HepG2 (cell line): Measurements from ENCODE around the gene ZNF548. TPM values are rescaled to one million over a fixed set of nuclear protein-coding genes. Genes with fewer than 3 reads are reported as not detected.

Experiments used
- ATAC-seq: fragments of 200-7000 bp; cut with Tn5 transposase; 3 replicates; pipeline ENCODE4 v1.9.1; 2020; ENCODE audit warnings: mild to moderate bottlenecking, moderate library complexity
- Bru-seq: library from RNA; stranded (reverse); fragments of 400-500 nt; gene quantifications from one replicate; lab custom pipeline; 2021; lab: Mats Ljungman, UMichigan
- BruChase-seq, 2 experiments: library from RNA; stranded (reverse); fragments of 400-500 nt; gene quantifications; one replicate each; lab custom pipeline; 2021; lab: Mats Ljungman, UMichigan
- BruUV-seq: library from RNA; stranded (reverse); fragments of 400-500 nt; replicated peaks from 2 replicates; lab custom pipeline; 2021; lab: Mats Ljungman, UMichigan
- CTCF ChIA-PET: fragments of 300-600 bp; formaldehyde crosslinking; extraction: SDS; loops from one replicate; lab custom pipeline; 2021; ENCODE audit warnings: low total read pairs, inconsistent platforms, low intra/inter-chr PET ratio; lab: Yijun Ruan, JAX
- POLR2A ChIA-PET: fragments of 350-600 bp; sonication (Branson Sonifier 250); formaldehyde crosslinking; loops from one replicate; lab custom pipeline; 2020; ENCODE audit warnings: antibody characterized with exemption, inconsistent platforms; lab: Yijun Ruan, JAX
- DNase-seq: peaks from one replicate; pipeline ENCODE4 v3.0.0-alpha.2; 2015; ENCODE audit warnings: low spot score
- FAIRE-seq: peaks from 3 replicates; lab custom pipeline; 2011; peaks lifted over from hg19 to GRCh38; lab: Jason Lieb, UNC
- H2AFZ ChIP-seq: one replicate; pipeline ENCODE4 v1.6.1; 2011; ENCODE audit warnings: low read length, inconsistent platforms
- H3K27ac ChIP-seq: fragments of 300-600 bp; 3 replicates; pipeline ENCODE4 v1.8.0; 2011; ENCODE audit warnings: mixed run types, mild to moderate bottlenecking, mixed read lengths, low read length, inconsistent platforms; ENCODE audit not compliant: insufficient read depth; ENCODE audit errors: extremely low read length
- H3K27me3 ChIP-seq, 2 experiments: fragments of 200-600 bp in 1 of 2; 2 replicates in 1 of 2; 3 replicates in 1 of 2; pipeline versions ENCODE4 v1.6.0 to v1.8.0; 2011; ENCODE audit warnings: low read length in 2 of 2, mild to moderate bottlenecking in 2 of 2, moderate library complexity in 2 of 2, inconsistent platforms in 1 of 2; ENCODE audit not compliant: insufficient read depth in 2 of 2, control insufficient read depth in 1 of 2
- H3K36me3 ChIP-seq, 2 experiments: fragments of 200-600 bp in 1 of 2; replicated peaks in 1 of 2; 2 replicates in 1 of 2; 3 replicates in 1 of 2; pipeline versions ENCODE4 v1.5.1 to v1.8.0; 2011; ENCODE audit warnings: low read length in 2 of 2, inconsistent platforms in 1 of 2; ENCODE audit not compliant: insufficient read depth in 2 of 2, control insufficient read depth in 1 of 2
- H3K4me1 ChIP-seq: 2 replicates; pipeline ENCODE4 v1.5.1; 2012; ENCODE audit warnings: low read length, inconsistent platforms; ENCODE audit not compliant: insufficient read depth
- H3K4me2 ChIP-seq: 2 replicates; pipeline ENCODE4 v1.6.0; 2011; ENCODE audit warnings: low read depth, low read length, inconsistent platforms
- H3K4me3 ChIP-seq, 3 experiments: fragments of 200-600 bp in 1 of 3; sonication (generic), shearing (Covaris generic) in 1 of 3; replicated peaks in 1 of 3; 2 replicates each; pipeline ENCODE4 v1.5.1; 2011 to 2016; ENCODE audit warnings: low read length in 3 of 3, inconsistent platforms in 2 of 3, low read depth in 2 of 3, mild to moderate bottlenecking in 2 of 3, control low read depth in 1 of 3, mixed read lengths in 1 of 3; ENCODE audit not compliant: insufficient read depth in 1 of 3
- H3K79me2 ChIP-seq: one replicate; pipeline ENCODE4 v1.6.1; 2011; ENCODE audit warnings: low read length, inconsistent platforms; ENCODE audit not compliant: insufficient read depth
- H3K9ac ChIP-seq: 2 replicates; pipeline ENCODE4 v1.6.0; 2011; ENCODE audit warnings: mild to moderate bottlenecking, low read depth, low read length, inconsistent platforms; ENCODE audit not compliant: insufficient read depth
- H3K9me3 ChIP-seq: 2 replicates; pipeline ENCODE4 v1.5.1; 2012; ENCODE audit warnings: mild to moderate bottlenecking, low read length
- H4K20me1 ChIP-seq: 2 replicates; pipeline ENCODE4 v1.6.0; 2011; ENCODE audit warnings: inconsistent platforms, mild to moderate bottlenecking, low read length, moderate library complexity; ENCODE audit not compliant: insufficient read depth
- DR1 ChIP-seq: sonication (generic); formaldehyde crosslinking; IDR thresholded peaks from 2 replicates; pipeline ENCODE4 v1.8.0; 2021; ENCODE audit warnings: mild to moderate bottlenecking, missing genetic modification reagents, inconsistent platforms
- GABPA ChIP-seq, 2 experiments: IDR thresholded peaks; 2 replicates each; pipeline ENCODE4 v1.6.1; 2011 to 2016; ENCODE audit warnings: low read depth in 2 of 2, low read length in 1 of 2, missing biosample characterization in 1 of 2, missing genetic modification characterization in 1 of 2
- IKZF4 ChIP-seq: sonication (generic); formaldehyde crosslinking; IDR thresholded peaks from 2 replicates; pipeline ENCODE4 v1.5.1; 2020; ENCODE audit warnings: borderline replicate concordance, mild to moderate bottlenecking, low read depth, missing genetic modification reagents; ENCODE audit errors: not compliant biosample characterization
- MAX ChIP-seq: IDR thresholded peaks from 2 replicates; pipeline ENCODE4 v1.6.1; 2012; ENCODE audit warnings: inconsistent platforms
- MNT ChIP-seq: fragments of 450-650 bp; IDR thresholded peaks from 2 replicates; pipeline ENCODE4 v1.6.1; 2016
- ZFP37 ChIP-seq: sonication (generic); formaldehyde crosslinking; IDR thresholded peaks from 2 replicates; pipeline ENCODE4 v1.4.0; 2020; ENCODE audit warnings: missing genetic modification reagents, borderline replicate concordance
- ZNF687 ChIP-seq: sonication (generic); formaldehyde crosslinking; IDR thresholded peaks from 2 replicates; pipeline ENCODE4 v1.5.1; 2020; ENCODE audit warnings: mild to moderate bottlenecking, missing genetic modification reagents, moderate library complexity
- WGBS: methylation state at CpG from one replicate; pipeline ENCODE4 v1.1.6; 2017; ENCODE audit warnings: low lambda C conversion rate; 5-methylcytosine and 5-hydroxymethylcytosine counted together
- in situ Hi-C: cut with HindIII; loops from 2 replicates; pipeline ENCODE4 v1.10.0; 2017; ENCODE audit warnings: low pct_unique_long_range_greater_than_20kb; ENCODE audit not compliant: extremely low pct_ligation_motif_present
- intact Hi-C: fragments of 100-400 bp; cut with micrococcal nuclease; formaldehyde crosslinking; loops from one replicate; pipeline ENCODE4 v1.10.0; 2022; ENCODE audit not compliant: unreplicated experiment
- long read RNA-seq, 2 experiments: library from RNA in 1 of 2; library from polyadenylated mRNA in 1 of 2; stranded (forward) in 1 of 2; unstranded in 1 of 2; transcript quantifications; one replicate each; pipeline ENCODE4 v2.0.0, GENCODE V29; 2019 to 2022
- polyA minus RNA-seq, 3 experiments: library from RNA; depleted of rRNA, polyadenylated mRNA; stranded (reverse); fragments of >200 nt; gene quantifications; 2 replicates each; pipeline ENCODE4 v1.2.3, GENCODE V29; 2011; ENCODE audit warnings: low replicate concordance in 1 of 3
- polyA plus RNA-seq, 8 experiments: library from polyadenylated mRNA; depleted of rRNA in 3 of 8; stranded (reverse) in 7 of 8; unstranded in 1 of 8; fragments of >200 nt; fragmentation: Illumina TruSeq in 4 of 8; extraction: Trizol in 4 of 8; gene quantifications; 2 replicates each; pipeline versions ENCODE4 v1.2.1 to v1.2.3, GENCODE V29; 2011 to 2016; ENCODE audit warnings: low read depth in 4 of 8, missing spikeins in 1 of 8, mixed read lengths in 1 of 8; ENCODE audit not compliant: insufficient read depth in 1 of 8
- total RNA-seq, 5 experiments: library from RNA; depleted of rRNA; stranded (reverse); fragments of >200 nt; fragmentation: Illumina TruSeq; extraction: Trizol; gene quantifications; 2 replicates each; pipeline ENCODE4 v1.2.3, GENCODE V29; 2016; ENCODE audit warnings: low read depth in 1 of 5

Gene ZNF548
- total RNA-seq (2016; rRNA removed; fragmentation: Illumina TruSeq; extraction: Trizol) (24.9 and 29.4 TPM in 2 replicates), polyA plus RNA-seq (2011; rRNA removed) (19.5 and 19.6 TPM in 2 replicates), polyA minus RNA-seq (2011; rRNA and poly(A)+ RNA removed; ENCODE audit: low replicate concordance) (15.8 and 36.1 TPM in 2 replicates), Bru-seq, nascent RNA (percentile 88 among the genes with signal in this experiment), BruChase-seq, experiment 1, labeled RNA remaining after a 6-hour chase (percentile 94 among the genes with signal in this experiment), BruChase-seq, experiment 2, labeled RNA remaining after a 2-hour chase (percentile 96 among the genes with signal in this experiment)
- total RNA-seq (2016; cell fraction: cytosol; rRNA removed; fragmentation: Illumina TruSeq; extraction: Trizol; ENCODE audit: low read depth), result 2.4 and 4.3 TPM in 2 replicates
- total RNA-seq (2016; cell fraction: insoluble cytoplasmic fraction; rRNA removed; fragmentation: Illumina TruSeq; extraction: Trizol), result 27.4 and 29.3 TPM in 2 replicates
- 11.2 and 12.3 TPM in 2 replicates for total RNA-seq (2016; cell fraction: membrane; rRNA removed; fragmentation: Illumina TruSeq; extraction: Trizol)
- total RNA-seq (2016; cell fraction: nucleus; rRNA removed; fragmentation: Illumina TruSeq; extraction: Trizol), result 31.8 and 35.6 TPM in 2 replicates
- polyA plus RNA-seq (2011; cell fraction: cytosol; rRNA removed), result 11.8 and 12.3 TPM in 2 replicates
- 31.4 and 37.4 TPM in 2 replicates for polyA plus RNA-seq (2011; cell fraction: nucleus; rRNA removed)
- 11.6 and 12.0 TPM in 2 replicates for polyA plus RNA-seq (2012)
- 0.79 and 1.1 TPM in 2 replicates for polyA plus RNA-seq (2016; cell fraction: cytosol; fragmentation: Illumina TruSeq; extraction: Trizol; ENCODE audit: low read depth)
- polyA plus RNA-seq (2016; cell fraction: insoluble cytoplasmic fraction; fragmentation: Illumina TruSeq; extraction: Trizol; ENCODE audit: low read depth), result 15.8 and 17.0 TPM in 2 replicates
- 3.6 and 4.5 TPM in 2 replicates for polyA plus RNA-seq (2016; cell fraction: membrane; fragmentation: Illumina TruSeq; extraction: Trizol; ENCODE audit: low read depth)
- 45.4 and 45.8 TPM in 2 replicates for polyA plus RNA-seq (2016; cell fraction: nucleus; fragmentation: Illumina TruSeq; extraction: Trizol; ENCODE audit: insufficient read depth, low read depth)
- 10.5 and 13.1 TPM in 2 replicates for polyA minus RNA-seq (2011; cell fraction: cytosol; rRNA and poly(A)+ RNA removed)
- polyA minus RNA-seq (2011; cell fraction: nucleus; rRNA and poly(A)+ RNA removed), result 30.3 and 34.6 TPM in 2 replicates
- long read RNA-seq, experiment 1, transcript ZNF548-201 (4 exons, 2,115 nt), result major isoform, 5 of 5 reads
- long read RNA-seq, experiment 1, partial matches to known transcripts, result 0 of 5 reads
- long read RNA-seq, experiment 1, other reads (novel, unspliced or antisense), result 0 of 5 reads
- long read RNA-seq, experiment 2, partial matches to known transcripts, result 0 of 2 reads
- long read RNA-seq, experiment 2, other reads (novel, unspliced or antisense), result 0 of 2 reads

- 0% methylated on average over 26 of the region's 50 CpGs for WGBS
- Histone ChIP-seq H3K27me3 (no peaks in the 10 kb centered on the region; a peak in 1 of 5 replicates), H3K9ac (peak within 1 kb of the TSS; percentile 97), H3K9me3 (no peaks in the 10 kb centered on the region), H2AFZ (peak within 1 kb of the TSS; percentile 32), H3K79me2 (peaks cover 41% of the 10 kb centered on the region), H3K36me3 (peaks cover 3 to 10% of the 10 kb centered on the region in 2 experiments; a peak in 4 of 5 replicates), H3K4me2 (peak within 1 kb of the TSS; percentile 93), H3K4me3 (peak within 1 kb of the TSS; percentile 67 to 92 (median 88)), H3K27ac (peak within 1 kb of the TSS; percentile 97), H4K20me1 (no peaks in the 10 kb centered on the region), H3K4me1 (peaks cover 41% of the 10 kb centered on the region)
- DNase-seq (peak; percentile 99), FAIRE-seq (peak; percentile 99), ATAC-seq (peak; percentile 97)
- in situ Hi-C loops (no loop called here), intact Hi-C loops (loop anchor here (1.0 kb wide), 1 partner anchor 27 kb away; the partner anchor contains the start of genes TRAPPC2B and ZNF547)
- CTCF ChIA-PET, result no interaction called here
- TSS peak; percentile 73 for BruUV-seq
- POLR2A ChIA-PET, result interaction anchor here (0.9 to 2.0 kb wide), 6 partner anchors 16 to 72 kb away, joined by 3 to 21 read pairs (median 4); partner anchors contain the start of genes TRAPPC2B, ZNF304, ZNF547 and ZNF749
- TF ChIP-seq DR1 (CRISPR knock-in tag), result no peak
- peak; percentile 86 for TF ChIP-seq ZNF687 (CRISPR knock-in tag)
- no peak for TF ChIP-seq ZFP37 (CRISPR knock-in tag)
- peak; percentile 56 for TF ChIP-seq MNT
- TF ChIP-seq MAX, result peak; percentile 17; the same call in 1 of the 2 replicates
- no peak for TF ChIP-seq IKZF4 (CRISPR knock-in tag)
- peak; percentile 91 for TF ChIP-seq GABPA (IDR thresholded peaks at IDR 0.05; ENCODE audit: low read depth, low read length)
- peak; percentile 98 for TF ChIP-seq GABPA (CRISPR knock-in tag; IDR thresholded peaks at IDR 0.05; ENCODE audit: low read depth)
Observed at GRCh38 chr19:57389730-57390598, at the start of gene ZNF548. Gene ZNF548 (plus strand): TSS chr19:57389854. CDS start chr19:57390100, 246 bp downstream.
